ENCODE data around the gene CFLAR. TPM values are rescaled to one million over a fixed set of nuclear protein-coding genes. Genes with fewer than 3 reads are reported as not detected.
"Not testable (repeated sequence)": the region's sequence is repeated elsewhere in the genome, so short reads cannot be mapped to it uniquely, and the experiment has no call there.

Gene CFLAR
- total and polyA plus RNA-seq, 2 of the 4 experiments (the other 2 are of a cell fraction) = 29.2 to 59.9 TPM

- in situ Hi-C loops (cut with MboI; ENCODE audit: low sequenced_read_pairs); BruUV-seq (replicated peaks); H3K9ac ChIP-seq (ENCODE audit: low read depth, low read length); H4K20me1 ChIP-seq (ENCODE audit: insufficient read depth, low read length); H3K27me3 ChIP-seq (ENCODE audit: control insufficient read depth, insufficient read depth, low read length); ATAC-seq (ENCODE audit: low read depth); CTCF ChIA-PET; POLR2A ChIA-PET (ENCODE audit: unreplicated experiment); H3K9me3 ChIP-seq (ENCODE audit: control insufficient read depth, insufficient read depth, low read length); H3K4me3 ChIP-seq (ENCODE audit: insufficient read depth, low read depth, low read length); dilution Hi-C loops (cut with HindIII; ENCODE audit: low sequenced_read_pairs, unreplicated experiment): not testable (repeated sequence)
- 20% methylated on average over 1 of the region's 8 CpGs; no CpG with 5 or more reads in 1 of the 2 experiments for WGBS, 2 experiments (ENCODE audit: extremely low coverage in 2 of 2, insufficient read length in 1 of 2)
- H2BK20ac ChIP-seq (ENCODE audit: low read depth, low read length) = peak overlapping the region; percentile 88
- peak overlapping the region; percentile 55; the same call in 1 of the 2 replicates for H3K23ac ChIP-seq (ENCODE audit: low read depth, low read length)
- H3K4me2 ChIP-seq (ENCODE audit: low read depth, low read length) = peak overlapping the region; percentile 19; the same call in 1 of the 2 replicates
- H3K36me3 ChIP-seq (ENCODE audit: control insufficient read depth, insufficient read depth, low read length) = peaks cover 21% of the 10 kb centered on the region
- H3K56ac ChIP-seq (ENCODE audit: extremely low read depth, insufficient read depth, low read length) = peak overlapping the region; percentile 7; the same call in 1 of the 2 replicates
- peak overlapping the region; percentile 16 for H2AFZ ChIP-seq (replicated peaks; ENCODE audit: low read length, poor library complexity)
- peak overlapping the region; percentile 53 for H3K14ac ChIP-seq (replicated peaks; ENCODE audit: low read depth, low read length)
- H2BK120ac ChIP-seq (ENCODE audit: low read depth, low read length) = peak overlapping the region; percentile 84
- H3K79me1 ChIP-seq (ENCODE audit: low read depth in 1 of 2, low read length in 2 of 2) = peaks cover 12 to 42% of the 10 kb centered on the region in 2 experiments
- peak overlapping the region; percentile 99 for H2AK5ac ChIP-seq (ENCODE audit: low read depth, low read length)
- peak overlapping the region; percentile 18; the same call in 1 of the 2 replicates for H3K18ac ChIP-seq (ENCODE audit: low read depth, low read length)
- peak overlapping the region; percentile 80 for H4K91ac ChIP-seq (ENCODE audit: insufficient read depth, low read depth, low read length)
- H3K4ac ChIP-seq (ENCODE audit: low read depth, low read length) = peak overlapping the region; percentile 89
- H3K9me1 ChIP-seq (ENCODE audit: insufficient read depth, low read length) = peaks cover 20% of the 10 kb centered on the region; the same call in 1 of the 2 replicates
- H2BK15ac ChIP-seq (ENCODE audit: low read depth, low read length) = peak overlapping the region; percentile 83
- H2AK9ac ChIP-seq (replicated peaks; ENCODE audit: low read depth, low read length, poor library complexity) = peak overlapping the region; percentile 68
- H4K8ac ChIP-seq (ENCODE audit: low read depth in 2 of 2, low read length in 2 of 2) = peak overlapping the region; percentile 82 to 83
- H2BK5ac ChIP-seq (ENCODE audit: low read depth, low read length, poor library complexity, severe bottlenecking) = peak overlapping the region; percentile 83
- H4K5ac ChIP-seq (ENCODE audit: low read depth, low read length) = peak overlapping the region; percentile 23; the same call in 1 of the 2 replicates
- peak; percentile 38 for DNase-seq
- H3K27ac ChIP-seq (ENCODE audit: insufficient read depth, low read length) = peak overlapping the region; percentile 70
- peaks cover 19% of the 10 kb centered on the region for H3K4me1 ChIP-seq (ENCODE audit: control insufficient read depth, insufficient read depth, low read length)
- intact Hi-C loops (cut with micrococcal nuclease) = loop anchor here (2.0 kb wide), 2 partner anchors 21 to 33 kb away; partner anchors contain the start of gene CFLAR
Observed at GRCh38 chr2:201149821-201150165, 33.8 kb downstream of the CFLAR start.

Measured in IMR-90 (cell line).